AG04450 (cell line): ENCODE results near the gene TIGD3. TPM values are rescaled to one million over a fixed set of nuclear protein-coding genes. Genes with fewer than 3 reads are reported as not detected.

Source experiments
- CTCF ChIA-PET: fragments of 300-600, 350-600 bp; formaldehyde crosslinking; extraction: SDS; loops from one replicate; lab custom pipeline; 2022; ENCODE audit warnings: antibody characterized with exemption, inconsistent platforms; lab: Charles Lee
- POLR2A ChIA-PET: fragments of 350-600 bp; formaldehyde crosslinking; extraction: SDS; loops from one replicate; lab custom pipeline; 2021; ENCODE audit warnings: antibody characterized with exemption, inconsistent platforms; lab: Yijun Ruan, JAX
- DNase-seq: peaks from one replicate; pipeline ENCODE4 v3.0.0-alpha.2; 2011; ENCODE audit warnings: low read depth, low spot score
- H3K27ac ChIP-seq: one replicate; pipeline ENCODE4 v1.5.1; 2012; ENCODE audit warnings: low read depth, low read length, control low read depth
- H3K27me3 ChIP-seq: one replicate; pipeline ENCODE4 v1.6.0; 2012; ENCODE audit warnings: low read length; ENCODE audit not compliant: control insufficient read depth, insufficient read depth
- H3K4me3 ChIP-seq: 2 replicates; pipeline ENCODE4 v1.5.1; 2011; ENCODE audit warnings: mild to moderate bottlenecking, low read depth, low read length, control low read depth
- H3K9me3 ChIP-seq: 2 replicates; pipeline ENCODE4 v1.5.1; 2012; ENCODE audit warnings: low read length; ENCODE audit not compliant: control insufficient read depth, insufficient read depth
- polyA plus RNA-seq: library from polyadenylated mRNA; depleted of rRNA; stranded (reverse); fragments of >200 nt; gene quantifications from 2 replicates; pipeline ENCODE4 v1.2.3, GENCODE V29; 2011
- TF ChIP-seq, protein P1 (sequence below): IDR thresholded peaks from 2 replicates; pipeline ENCODE4 v1.5.1; 2011; ENCODE audit warnings: low read depth, low read length, control low read depth, inconsistent platforms

The TIGD3 gene
- polyA plus RNA-seq, 1 experiment = 0.07 TPM

DNA sequence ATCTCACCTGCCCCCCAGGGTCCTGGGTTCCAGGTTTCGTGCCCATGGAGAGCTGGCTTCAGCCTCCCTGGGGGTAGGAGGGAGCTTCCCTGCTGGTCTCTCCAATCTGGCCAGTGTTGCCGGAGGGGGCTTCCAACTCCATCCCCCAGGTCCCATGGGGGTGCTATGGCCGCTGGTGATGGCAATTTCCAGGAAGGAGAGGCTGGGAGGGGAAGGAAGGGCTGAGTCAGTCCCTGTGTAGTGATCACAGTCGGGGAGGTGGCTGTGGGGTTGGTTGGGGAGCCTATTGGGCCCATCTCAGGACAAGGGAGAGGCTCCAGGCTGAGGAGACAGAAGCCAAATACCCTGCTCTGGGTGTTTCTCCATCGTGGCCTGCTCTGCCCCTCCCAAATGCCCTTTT, 45.5 kb upstream of the TIGD3 start:
- TF ChIP-seq, protein P1, sequence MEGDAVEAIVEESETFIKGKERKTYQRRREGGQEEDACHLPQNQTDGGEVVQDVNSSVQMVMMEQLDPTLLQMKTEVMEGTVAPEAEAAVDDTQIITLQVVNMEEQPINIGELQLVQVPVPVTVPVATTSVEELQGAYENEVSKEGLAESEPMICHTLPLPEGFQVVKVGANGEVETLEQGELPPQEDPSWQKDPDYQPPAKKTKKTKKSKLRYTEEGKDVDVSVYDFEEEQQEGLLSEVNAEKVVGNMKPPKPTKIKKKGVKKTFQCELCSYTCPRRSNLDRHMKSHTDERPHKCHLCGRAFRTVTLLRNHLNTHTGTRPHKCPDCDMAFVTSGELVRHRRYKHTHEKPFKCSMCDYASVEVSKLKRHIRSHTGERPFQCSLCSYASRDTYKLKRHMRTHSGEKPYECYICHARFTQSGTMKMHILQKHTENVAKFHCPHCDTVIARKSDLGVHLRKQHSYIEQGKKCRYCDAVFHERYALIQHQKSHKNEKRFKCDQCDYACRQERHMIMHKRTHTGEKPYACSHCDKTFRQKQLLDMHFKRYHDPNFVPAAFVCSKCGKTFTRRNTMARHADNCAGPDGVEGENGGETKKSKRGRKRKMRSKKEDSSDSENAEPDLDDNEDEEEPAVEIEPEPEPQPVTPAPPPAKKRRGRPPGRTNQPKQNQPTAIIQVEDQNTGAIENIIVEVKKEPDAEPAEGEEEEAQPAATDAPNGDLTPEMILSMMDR = no peak
- H3K27ac ChIP-seq = no peak overlapping the region
- no peaks in the 10 kb centered on the region; the same call in 1 of the 2 replicates for H3K9me3 ChIP-seq
- no peak for DNase-seq
- POLR2A ChIA-PET = no interaction called here
- no peaks in the 10 kb centered on the region for H3K27me3 ChIP-seq
- CTCF ChIA-PET = interaction anchor here (0.7 kb wide), 1 partner anchor 23 kb away, joined by 3 read pairs; no protein-coding TSS in a partner anchor
- H3K4me3 ChIP-seq = no peak overlapping the region

DNA sequence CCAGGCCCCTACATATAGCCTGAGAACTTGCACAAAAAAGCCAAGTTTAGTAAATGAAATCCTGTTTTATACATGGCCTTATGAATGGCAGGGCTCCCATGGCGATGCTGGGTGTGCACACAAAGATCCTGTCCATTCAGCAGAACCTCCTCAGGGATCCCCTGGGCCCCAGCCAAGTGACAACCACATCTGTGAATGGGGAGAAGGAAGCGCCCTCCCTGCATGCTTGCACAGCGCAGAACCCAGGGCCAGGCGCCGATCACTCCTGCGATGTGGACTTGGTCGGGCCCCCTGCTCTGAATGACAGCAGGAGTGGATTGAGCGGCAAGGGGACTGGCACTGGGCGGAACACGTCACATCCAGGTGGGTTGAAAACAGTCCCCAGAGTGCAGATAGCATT, 44.3 kb upstream of the TIGD3 start:
- TF ChIP-seq, protein P1 = no peak
- ChIA-PET POLR2A (interaction anchor here (0.7 to 1.1 kb wide), 3 partner anchors 8 to 31 kb away, joined by 3 to 6 read pairs (median 3); no protein-coding TSS in a partner anchor), CTCF (interaction anchor here (8.5 kb wide), 1 partner anchor 33 kb away, joined by 271 read pairs; no protein-coding TSS in a partner anchor)
- no peak for DNase-seq
- no peaks in the 10 kb centered on the region for H3K27me3 ChIP-seq
- no peak overlapping the region for H3K4me3 ChIP-seq
- H3K27ac ChIP-seq = no peak overlapping the region
- H3K9me3 ChIP-seq = peaks cover 2% of the 10 kb centered on the region; the same call in 1 of the 2 replicates

DNA sequence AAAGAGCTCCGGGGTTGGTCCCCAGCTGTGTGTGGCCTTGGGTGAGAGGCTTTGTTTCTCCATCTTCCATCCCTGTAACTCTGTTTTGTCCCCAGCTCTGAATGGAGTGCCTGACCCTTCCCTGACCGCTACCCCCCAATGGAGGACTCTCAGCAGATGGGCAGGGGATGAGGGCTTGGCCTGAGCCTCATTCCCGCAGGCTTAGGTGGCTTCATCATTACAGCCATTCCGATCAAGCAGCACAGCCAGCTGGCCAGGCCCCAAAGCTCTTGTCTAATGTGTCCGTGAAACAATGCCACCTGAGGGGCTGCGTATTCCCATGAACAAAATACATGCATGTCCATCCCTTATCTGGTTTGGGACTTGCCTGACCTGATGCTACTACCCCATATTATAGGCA, 43.8 kb upstream of the TIGD3 start:
- no peak for DNase-seq
- Histone ChIP-seq H3K9me3 (peaks cover 5% of the 10 kb centered on the region; the same call in 1 of the 2 replicates), H3K4me3 (no peak overlapping the region), H3K27ac (peak overlapping the region; percentile 31), H3K27me3 (no peaks in the 10 kb centered on the region)
- TF ChIP-seq, protein P1 = no peak
- ChIA-PET CTCF (interaction anchor here (8.5 kb wide), 1 partner anchor 33 kb away, joined by 271 read pairs; no protein-coding TSS in a partner anchor), POLR2A (interaction anchor here (0.8 to 1.1 kb wide), 2 partner anchors 9 to 18 kb away, joined by 3 read pairs; no protein-coding TSS in a partner anchor)

DNA sequence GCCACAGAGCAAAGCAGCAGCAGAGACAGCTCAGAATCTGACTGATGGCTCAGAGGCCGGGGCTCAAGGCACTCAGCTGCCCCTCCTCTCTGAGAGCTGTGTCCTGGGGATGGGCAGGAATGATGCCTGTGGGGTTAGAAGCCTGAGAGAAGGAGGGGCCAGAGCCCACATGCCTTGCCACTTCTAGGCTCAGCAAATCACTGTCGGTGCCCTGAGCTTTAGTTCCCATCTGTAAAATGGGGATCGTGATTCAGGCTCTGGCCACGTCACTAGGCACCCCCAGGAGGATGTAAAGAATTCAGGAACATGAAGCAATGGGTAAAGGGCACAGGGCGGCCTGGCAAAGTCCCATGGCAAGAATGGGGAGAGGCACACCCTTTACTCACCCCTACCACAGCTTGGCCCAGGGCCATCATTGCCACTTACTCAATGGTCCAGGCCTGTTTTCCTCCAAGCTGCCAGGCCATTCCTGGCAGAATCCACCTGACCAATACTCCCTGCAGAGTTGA, 43.3 kb upstream of the TIGD3 start:
- Histone ChIP-seq H3K27ac (peak overlapping the region; percentile 31), H3K27me3 (no peaks in the 10 kb centered on the region), H3K4me3 (no peak overlapping the region), H3K9me3 (peaks cover 5% of the 10 kb centered on the region; the same call in 1 of the 2 replicates)
- ChIA-PET CTCF (interaction anchor here (0.7 to 11.1 kb wide), 3 partner anchors 20 to 359 kb away, joined by 6 to 271 read pairs (median 203); partner anchors contain the start of gene DPF2), POLR2A (interaction anchor here (1.1 to 6.6 kb wide), 2 partner anchors 9 to 19 kb away, joined by 3 to 118 read pairs; no protein-coding TSS in a partner anchor)
- TF ChIP-seq, protein P1 = no peak
- DNase-seq = no peak
